C1 segment of cervical spinal cord (tissue), 14 donors: ENCODE results near the gene KCTD5.
A peak's percentile ranks its signal among the peaks of the same experiment; 100 is the strongest.
"Not testable (repeated sequence)": the region's sequence is repeated elsewhere in the genome, so short reads cannot be mapped to it uniquely, and the experiment has no call there.

Source experiments
- DNase-seq, 14 donors: peaks; one replicate each; lab custom pipeline; 2025; lab: John Stamatoyannopoulos, UW

KCTD5 gene

GRCh38 chr16:2673066-2673999 is 9.0 kb upstream of the KCTD5 start:
- peak; percentile 49 to 97 (median 90) for DNase-seq

GRCh38 chr16:2675021-2675420 is 7.3 kb upstream of the KCTD5 start:
- no peak for DNase-seq

GRCh38 chr16:2675714-2676113 is 6.6 kb upstream of the KCTD5 start:
- no peak for DNase-seq

- DNase-seq: not testable (repeated sequence)
These were observed 5.4 kb upstream of the KCTD5 start for GRCh38 chr16:2676937-2677336.

- DNase-seq: not testable (repeated sequence)
These were observed 3.9 kb upstream of the KCTD5 start for GRCh38 chr16:2678206-2678965.

- DNase-seq: not testable (repeated sequence)
These were observed 2.4 kb upstream of the KCTD5 start for GRCh38 chr16:2679902-2680301.

GRCh38 chr16:2680360-2680759 is 2.0 kb upstream of the KCTD5 start:
- not testable (repeated sequence) for DNase-seq

GRCh38 chr16:2683041-2683440 is 718 bp downstream of the KCTD5 start:
- not testable (repeated sequence) for DNase-seq

GRCh38 chr16:2686075-2686474 is 3.8 kb downstream of the KCTD5 start:
- not testable (repeated sequence) for DNase-seq

- DNase-seq: peak in 5 of 14 donors; percentile 4 to 40 (median 9)
These were observed 4.7 kb downstream of the KCTD5 start for GRCh38 chr16:2686912-2687507.

GRCh38 chr16:2687531-2688308 is 5.4 kb downstream of the KCTD5 start:
- DNase-seq: no peak

GRCh38 chr16:2689422-2689821 is 7.1 kb downstream of the KCTD5 start:
- not testable (repeated sequence) for DNase-seq

GRCh38 chr16:2689968-2690801 is 7.9 kb downstream of the KCTD5 start:
- peak in 4 of 14 donors; percentile 6 to 28 (median 16) for DNase-seq

- DNase-seq: no peak
These were observed 8.5 kb downstream of the KCTD5 start for GRCh38 chr16:2690852-2691251.

- DNase-seq: peak in 10 of 14 donors; percentile 38 to 82 (median 48)
These were observed 9.3 kb downstream of the KCTD5 start for GRCh38 chr16:2691491-2692248.

- DNase-seq: peak in 13 of 14 donors; percentile 37 to 90 (median 67)
These were observed 10.1 kb downstream of the KCTD5 start for GRCh38 chr16:2692251-2692947.

- DNase-seq: peak in 12 of 14 donors; percentile 24 to 83 (median 50)
These were observed 10.8 kb downstream of the KCTD5 start for GRCh38 chr16:2692948-2693651.

GRCh38 chr16:2696601-2697250 is 14.4 kb downstream of the KCTD5 start:
- not testable (repeated sequence) for DNase-seq
